IMR-90 (cell line): ENCODE data around the gene CRABP1.

ENCODE experiments used
- POLR2A ChIP-seq: IDR thresholded peaks from 2 replicates; pipeline ENCODE4 v1.6.1; 2012; ENCODE audit warnings: mild to moderate bottlenecking, low read depth, low read length
- RAD21 ChIP-seq: IDR thresholded peaks from 2 replicates; pipeline ENCODE4 v1.6.1; 2012; ENCODE audit warnings: low read length, improper control_type of control experiment
- RFX5 ChIP-seq: IDR thresholded peaks from 2 replicates; pipeline ENCODE4 v1.8.0; 2012; ENCODE audit warnings: low read depth, mild to moderate bottlenecking, low read length, moderate library complexity
- SMC3 ChIP-seq: fragments of 150-350 bp; IDR thresholded peaks from 2 replicates; pipeline ENCODE4 v1.6.1; 2016; ENCODE audit warnings: low read depth, mild to moderate bottlenecking, antibody characterized with exemption, low read length, moderate library complexity
- TF ChIP-seq, protein P1 (sequence below): conservative IDR thresholded peaks from 2 replicates; pipeline ENCODE4 v1.5.1; 2012; ENCODE audit warnings: mild to moderate bottlenecking, low read depth, low read length, improper control_type of control experiment
- TF ChIP-seq, protein P2 (sequence below): fragments of 150-350 bp; IDR thresholded peaks from 2 replicates; pipeline ENCODE4 v1.6.1; 2017; ENCODE audit warnings: mild to moderate bottlenecking, antibody characterized with exemption, low read length, low read depth

DNA sequence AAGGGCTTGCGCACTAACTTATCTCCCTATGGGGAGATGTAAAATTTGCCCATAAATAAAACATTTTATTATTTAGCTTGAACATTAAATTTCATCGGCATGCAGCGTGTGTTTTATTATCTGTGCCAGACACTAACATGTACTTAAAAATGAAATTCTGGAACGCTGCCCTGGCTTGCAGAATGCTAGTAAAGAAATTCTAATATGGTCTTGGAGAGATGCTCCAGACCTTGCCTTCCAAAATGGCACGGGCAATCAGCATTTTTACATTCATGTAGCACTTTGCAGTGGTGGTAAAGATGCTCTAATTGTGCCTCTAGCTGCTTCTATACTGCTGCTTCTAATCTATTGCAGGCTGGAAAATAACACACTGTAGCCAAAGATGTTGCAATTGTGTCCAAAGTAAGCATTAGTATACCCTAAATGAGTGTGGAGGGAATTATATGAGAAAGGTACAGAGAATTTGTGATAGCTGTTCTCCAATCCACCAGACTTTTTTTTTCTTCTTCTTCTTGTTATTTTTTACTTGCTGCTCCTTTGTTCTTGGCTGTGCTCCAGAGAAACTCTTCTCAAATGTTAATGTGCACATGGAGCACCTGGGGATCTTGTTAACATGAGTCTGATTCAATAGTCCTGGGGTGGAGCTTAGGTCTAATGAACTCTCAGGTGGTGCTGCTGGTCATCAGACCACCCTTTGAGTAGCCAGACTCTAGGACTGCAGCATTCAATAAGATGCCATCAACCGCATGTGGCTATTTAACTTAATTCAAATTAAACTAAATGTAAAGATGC, 47.3 kb downstream of the CRABP1 start:
- TF ChIP-seq, protein P1, sequence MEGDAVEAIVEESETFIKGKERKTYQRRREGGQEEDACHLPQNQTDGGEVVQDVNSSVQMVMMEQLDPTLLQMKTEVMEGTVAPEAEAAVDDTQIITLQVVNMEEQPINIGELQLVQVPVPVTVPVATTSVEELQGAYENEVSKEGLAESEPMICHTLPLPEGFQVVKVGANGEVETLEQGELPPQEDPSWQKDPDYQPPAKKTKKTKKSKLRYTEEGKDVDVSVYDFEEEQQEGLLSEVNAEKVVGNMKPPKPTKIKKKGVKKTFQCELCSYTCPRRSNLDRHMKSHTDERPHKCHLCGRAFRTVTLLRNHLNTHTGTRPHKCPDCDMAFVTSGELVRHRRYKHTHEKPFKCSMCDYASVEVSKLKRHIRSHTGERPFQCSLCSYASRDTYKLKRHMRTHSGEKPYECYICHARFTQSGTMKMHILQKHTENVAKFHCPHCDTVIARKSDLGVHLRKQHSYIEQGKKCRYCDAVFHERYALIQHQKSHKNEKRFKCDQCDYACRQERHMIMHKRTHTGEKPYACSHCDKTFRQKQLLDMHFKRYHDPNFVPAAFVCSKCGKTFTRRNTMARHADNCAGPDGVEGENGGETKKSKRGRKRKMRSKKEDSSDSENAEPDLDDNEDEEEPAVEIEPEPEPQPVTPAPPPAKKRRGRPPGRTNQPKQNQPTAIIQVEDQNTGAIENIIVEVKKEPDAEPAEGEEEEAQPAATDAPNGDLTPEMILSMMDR = no peak
- TF ChIP-seq POLR2A (no peak), RAD21 (no peak), RFX5 (no peak), SMC3 (no peak)
- TF ChIP-seq, protein P2, sequence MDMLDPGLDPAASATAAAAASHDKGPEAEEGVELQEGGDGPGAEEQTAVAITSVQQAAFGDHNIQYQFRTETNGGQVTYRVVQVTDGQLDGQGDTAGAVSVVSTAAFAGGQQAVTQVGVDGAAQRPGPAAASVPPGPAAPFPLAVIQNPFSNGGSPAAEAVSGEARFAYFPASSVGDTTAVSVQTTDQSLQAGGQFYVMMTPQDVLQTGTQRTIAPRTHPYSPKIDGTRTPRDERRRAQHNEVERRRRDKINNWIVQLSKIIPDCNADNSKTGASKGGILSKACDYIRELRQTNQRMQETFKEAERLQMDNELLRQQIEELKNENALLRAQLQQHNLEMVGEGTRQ = no peak
